Natural killer cell treated with Interleukin-12 subunit alpha and Interleukin-12 subunit beta and Interleukin-15 and Interleukin-18, amount 100 ng/mL, for 72 hours (primary cell): ENCODE measurements around the gene SLC2A13. TPM values are rescaled to one million over a fixed set of nuclear protein-coding genes. Genes with fewer than 3 reads are reported as not detected.
"Not testable (repeated sequence)": the region's sequence is repeated elsewhere in the genome, so short reads cannot be mapped to it uniquely, and the experiment has no call there.

ENCODE experiments used
- ATAC-seq, 2 donors: fragments of 150-1000 bp; cut with Tn5 transposase in 1 of 2; sonication (Bioruptor Pico), chemical (Tn5 transposase) in 1 of 2; 2 replicates each; pipeline ENCODE4 v1.10.0; 2021
- DNase-seq: peaks from one replicate; pipeline ENCODE4 v3.0.0; 2022; ENCODE audit warnings: low spot score
- H3K27ac Mint-ChIP-seq, 2 donors: 1 replicate in 1 of 2; 2 replicates in 1 of 2; pipeline ENCODE4 v1.8.0; 2022; ENCODE audit warnings: mixed read lengths in 2 of 2, mild to moderate bottlenecking in 1 of 2, moderate library complexity in 1 of 2
- H3K27me3 Mint-ChIP-seq, 2 donors: 1 replicate in 1 of 2; 2 replicates in 1 of 2; pipeline ENCODE4 v1.8.0; 2022; ENCODE audit warnings: mixed read lengths in 2 of 2
- H3K36me3 Mint-ChIP-seq: one replicate; pipeline ENCODE4 v1.8.0; 2022; ENCODE audit warnings: mixed read lengths
- H3K4me1 Mint-ChIP-seq, 2 donors: 1 replicate in 1 of 2; 2 replicates in 1 of 2; pipeline ENCODE4 v1.8.0; 2022; ENCODE audit warnings: low read depth in 2 of 2, mixed read lengths in 2 of 2, mild to moderate bottlenecking in 1 of 2
- H3K4me3 Mint-ChIP-seq: one replicate; pipeline ENCODE4 v1.8.0; 2022; ENCODE audit warnings: mixed read lengths
- H3K9me3 Mint-ChIP-seq: 2 replicates; pipeline ENCODE4 v1.8.0; 2022; ENCODE audit warnings: mixed read lengths
- total RNA-seq, 2 donors: library from RNA; stranded (reverse); gene quantifications; one replicate each; pipeline ENCODE4 v1.2.3, GENCODE V29; 2022

Gene SLC2A13
- total RNA-seq, 2 donors from 2014 or later = 6.8 to 9.1 TPM

GRCh38 chr12:39755478-39755877 lies 350.4 kb downstream of the SLC2A13 start:
- no peaks in the 10 kb centered on the region for H3K27me3 Mint-ChIP-seq
- H3K4me3 Mint-ChIP-seq = no peak overlapping the region
- ATAC-seq (no peak), DNase-seq (no peak)
- H3K4me1 Mint-ChIP-seq = no peaks in the 10 kb centered on the region
- no peaks in the 10 kb centered on the region for H3K36me3 Mint-ChIP-seq
- no peaks in the 10 kb centered on the region for H3K9me3 Mint-ChIP-seq
- no peak overlapping the region for H3K27ac Mint-ChIP-seq

DNA sequence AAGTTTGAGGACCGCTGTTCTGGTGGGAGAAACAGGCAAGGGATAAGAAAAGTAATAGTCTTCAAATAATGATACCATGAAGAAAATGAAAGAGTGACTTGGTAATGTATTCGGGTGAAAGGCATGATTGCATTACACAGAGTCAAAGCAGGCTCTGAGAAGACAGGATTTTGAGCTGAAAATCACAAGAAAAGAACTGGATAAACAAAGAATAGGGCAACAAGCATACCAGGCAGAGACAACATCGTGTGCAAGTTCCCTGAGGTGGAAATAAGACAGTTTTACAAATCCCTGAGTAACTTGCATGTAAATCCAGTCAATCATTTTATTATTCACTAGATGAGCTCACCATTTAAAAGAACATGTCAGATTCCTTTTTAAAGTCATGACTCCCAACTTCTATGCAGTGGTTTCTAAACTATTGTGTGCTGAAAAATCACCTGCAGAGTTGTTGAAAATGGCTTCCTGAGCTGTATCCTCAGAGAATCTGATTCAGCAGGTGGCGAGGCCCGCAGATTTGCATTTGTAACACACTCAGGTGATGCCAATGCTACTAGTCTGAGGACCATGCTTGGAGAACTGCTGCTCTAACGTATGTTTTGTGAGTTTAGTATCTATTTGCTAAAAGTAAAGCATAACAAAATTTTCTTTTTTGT lies 353.3 kb downstream of the SLC2A13 start:
- no peak for DNase-seq

DNA sequence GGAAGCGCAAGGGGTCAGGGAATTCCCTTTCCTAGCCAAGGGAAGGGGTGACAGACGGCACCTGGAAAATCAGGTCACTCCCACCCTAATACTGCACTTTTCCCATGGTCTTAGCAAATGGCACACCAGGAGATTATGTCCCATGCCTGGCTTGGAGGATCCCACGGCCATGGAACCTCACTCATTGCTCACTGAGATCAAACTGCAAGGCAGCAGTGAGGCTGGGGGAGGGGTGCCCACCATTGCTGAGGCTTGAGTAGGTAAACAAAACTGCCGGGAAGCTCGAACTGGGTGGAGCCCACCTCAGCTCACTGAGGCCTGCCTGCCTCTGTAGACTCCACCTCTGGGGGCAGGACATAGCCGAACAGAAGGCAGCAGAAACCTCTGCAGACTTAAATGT lies 359.7 kb downstream of the SLC2A13 start:
- H3K27me3 Mint-ChIP-seq = not testable (repeated sequence)

More for the DNA sequence above, 353.3 kb downstream of the SLC2A13 start:
- Mint-ChIP-seq H3K4me3 (no peak overlapping the region), H3K9me3 (no peaks in the 10 kb centered on the region), H3K4me1 (no peaks in the 10 kb centered on the region), H3K27me3 (no peaks in the 10 kb centered on the region), H3K36me3 (no peaks in the 10 kb centered on the region), H3K27ac (no peak overlapping the region)
- no peak for ATAC-seq

DNA sequence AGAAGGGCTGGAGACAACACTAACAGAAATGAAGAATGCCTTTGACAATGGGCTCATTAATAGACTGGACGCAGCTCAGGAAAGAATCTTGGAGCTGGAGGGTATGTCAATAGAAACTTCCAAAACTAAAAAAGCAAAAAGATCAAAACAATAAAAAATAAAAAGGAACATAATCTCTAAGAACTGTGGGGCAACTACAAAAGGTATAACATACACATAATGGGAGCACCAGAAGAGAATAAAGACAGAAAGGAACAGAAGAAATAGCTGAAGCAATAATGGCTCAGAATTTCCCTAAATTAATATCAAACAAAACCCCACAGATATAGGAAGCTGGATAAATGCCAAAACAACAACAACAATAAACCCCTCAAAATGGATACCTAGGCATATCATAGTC lies 362.2 kb downstream of the SLC2A13 start:
- DNase-seq (no peak), ATAC-seq (no peak)
- Mint-ChIP-seq H3K27me3 (no peaks in the 10 kb centered on the region), H3K9me3 (peaks cover 7% of the 10 kb centered on the region), H3K27ac (no peak overlapping the region), H3K4me1 (no peaks in the 10 kb centered on the region), H3K4me3 (no peak overlapping the region), H3K36me3 (peaks cover 8% of the 10 kb centered on the region)

More for the DNA sequence above, 359.7 kb downstream of the SLC2A13 start:
- not testable (repeated sequence) for H3K36me3 Mint-ChIP-seq, H3K27ac Mint-ChIP-seq, H3K4me1 Mint-ChIP-seq, H3K4me3 Mint-ChIP-seq, DNase-seq, ATAC-seq, H3K9me3 Mint-ChIP-seq

DNA sequence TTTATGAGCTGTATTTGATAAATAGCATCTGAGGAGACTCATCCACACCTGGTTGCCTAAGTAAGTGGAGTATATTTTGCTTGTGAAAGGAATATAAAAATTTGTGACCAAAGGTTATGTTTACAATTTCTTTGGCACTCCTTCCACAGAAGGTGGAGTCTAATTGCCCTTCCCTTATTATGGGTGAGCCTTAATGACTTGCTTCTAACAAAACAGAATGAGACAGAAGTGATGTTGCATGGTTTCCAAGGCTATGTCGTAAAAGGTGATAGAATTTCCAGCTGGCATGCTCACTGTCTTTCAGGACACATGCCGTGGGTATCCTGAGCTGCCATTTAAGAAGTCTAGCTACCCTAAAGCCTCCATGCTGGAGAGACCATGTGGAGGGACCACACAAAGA lies 369.5 kb downstream of the SLC2A13 start:
- Mint-ChIP-seq H3K27ac (no peak overlapping the region), H3K4me3 (no peak overlapping the region), H3K36me3 (peaks cover 6% of the 10 kb centered on the region), H3K27me3 (no peaks in the 10 kb centered on the region), H3K4me1 (no peaks in the 10 kb centered on the region), H3K9me3 (peaks cover 7% of the 10 kb centered on the region)
- no peak for DNase-seq
- ATAC-seq = no peak

- Mint-ChIP-seq H3K4me3 (no peak overlapping the region), H3K27me3 (no peaks in the 10 kb centered on the region), H3K9me3 (peaks cover 4% of the 10 kb centered on the region), H3K27ac (no peak overlapping the region), H3K36me3 (peaks cover under 1% of the 10 kb centered on the region), H3K4me1 (peaks cover 0 to 12% of the 10 kb centered on the region in 2 donors)
- ATAC-seq (peak in 1 of 2 donors; percentile 61), DNase-seq (no peak)
Measured at GRCh38 chr12:39723831-39724230, 382.1 kb downstream of the SLC2A13 start.

DNA sequence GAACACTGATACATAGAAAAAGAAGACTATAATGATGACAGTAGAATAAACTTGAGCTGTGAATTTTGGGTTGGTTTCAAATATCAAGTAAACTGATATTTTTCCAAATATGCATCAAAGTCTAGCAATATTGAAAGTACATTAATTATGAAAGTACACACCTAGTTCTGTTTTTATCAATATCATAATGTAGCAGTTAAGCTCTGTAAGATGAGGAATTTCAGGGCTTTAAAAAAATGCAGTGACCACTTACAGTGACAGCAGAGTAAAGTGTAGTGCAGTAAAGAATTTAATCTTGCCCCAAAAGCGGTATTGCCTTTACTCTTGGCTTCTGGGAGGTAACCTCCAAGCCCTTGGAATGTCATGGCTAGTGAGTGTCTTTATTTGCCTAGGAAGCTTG lies 383.4 kb downstream of the SLC2A13 start:
- H3K36me3 Mint-ChIP-seq = no peaks in the 10 kb centered on the region
- H3K27me3 Mint-ChIP-seq = peaks cover 0 to 4% of the 10 kb centered on the region in 2 donors
- peaks cover 4% of the 10 kb centered on the region for H3K9me3 Mint-ChIP-seq
- peak overlapping the region; percentile 40 for H3K4me3 Mint-ChIP-seq
- H3K27ac Mint-ChIP-seq = no peak overlapping the region
- peaks cover 0 to 12% of the 10 kb centered on the region in 2 donors for H3K4me1 Mint-ChIP-seq
- DNase-seq = no peak
- ATAC-seq = peak in 1 of 2 donors; percentile 73

GRCh38 chr12:39713552-39713951 lies 392.3 kb downstream of the SLC2A13 start:
- ATAC-seq = no peak
- H3K4me1 Mint-ChIP-seq = no peaks in the 10 kb centered on the region

GRCh38 chr12:39712334-39712733 lies 393.5 kb downstream of the SLC2A13 start:
- Mint-ChIP-seq H3K36me3 (no peaks in the 10 kb centered on the region), H3K4me3 (no peak overlapping the region)

More at GRCh38 chr12:39713552-39713951, 392.3 kb downstream of the SLC2A13 start:
- Mint-ChIP-seq H3K27me3 (peaks cover 0 to 4% of the 10 kb centered on the region in 2 donors), H3K36me3 (no peaks in the 10 kb centered on the region), H3K9me3 (no peaks in the 10 kb centered on the region), H3K27ac (no peak overlapping the region), H3K4me3 (no peak overlapping the region)
- no peak for DNase-seq

More at GRCh38 chr12:39712334-39712733, 393.5 kb downstream of the SLC2A13 start:
- Mint-ChIP-seq H3K27me3 (no peaks in the 10 kb centered on the region), H3K9me3 (no peaks in the 10 kb centered on the region), H3K27ac (no peak overlapping the region), H3K4me1 (no peaks in the 10 kb centered on the region)
- DNase-seq (no peak), ATAC-seq (no peak)

Other genes with a start within 250 kb of the SLC2A13 start
- under 1 TPM; 0.29 to 0.47 TPM for gene LRRK2, start 118.9 kb upstream of the SLC2A13 start, total RNA-seq